ENCODE measurements around the gene IQSEC1. TPM values are rescaled to one million over a fixed set of nuclear protein-coding genes. Genes with fewer than 3 reads are reported as not detected.

Gene IQSEC1
- total RNA-seq, 1 experiment from 2014 or later, result 13.3 TPM

GRCh38 chr3:12903000-12903800, 170.0 kb downstream of the IQSEC1 start:
- DNase-seq, result no peak
- CTCF ChIA-PET, result interaction anchor here (0.9 kb wide), 1 partner anchor 11 kb away, joined by 4 read pairs; no protein-coding TSS in a partner anchor
- H3K27ac Mint-ChIP-seq (ENCODE audit: unreplicated experiment), result no peak overlapping the region
- no peaks in the 10 kb centered on the region for H3K27me3 Mint-ChIP-seq (ENCODE audit: unreplicated experiment)
- no peaks in the 10 kb centered on the region for H3K9me3 Mint-ChIP-seq (ENCODE audit: low read depth, unreplicated experiment)
- H3K4me1 Mint-ChIP-seq (ENCODE audit: low read depth, unreplicated experiment), result no peaks in the 10 kb centered on the region
- peaks cover under 1% of the 10 kb centered on the region for H3K36me3 Mint-ChIP-seq (ENCODE audit: insufficient read depth, unreplicated experiment)
- no peak for TF ChIP-seq CTCF (IDR thresholded peaks at IDR 0.05; ENCODE audit: unreplicated experiment)
- H3K4me3 Mint-ChIP-seq (ENCODE audit: low read depth, unreplicated experiment), result no peak overlapping the region
- intact Hi-C loops (cut with micrococcal nuclease; ENCODE audit: unreplicated experiment), result no loop called here
- no TSS peak for BruUV-seq (replicated peaks)

GRCh38 chr3:12902181-12902999, 170.8 kb downstream of the IQSEC1 start:
- H3K36me3 Mint-ChIP-seq (ENCODE audit: insufficient read depth, unreplicated experiment), result no peaks in the 10 kb centered on the region
- intact Hi-C loops (cut with micrococcal nuclease; ENCODE audit: unreplicated experiment), result no loop called here
- no peak overlapping the region for H3K4me3 Mint-ChIP-seq (ENCODE audit: low read depth, unreplicated experiment)
- H3K9me3 Mint-ChIP-seq (ENCODE audit: low read depth, unreplicated experiment), result no peaks in the 10 kb centered on the region
- H3K27ac Mint-ChIP-seq (ENCODE audit: unreplicated experiment), result no peak overlapping the region
- no peaks in the 10 kb centered on the region for H3K4me1 Mint-ChIP-seq (ENCODE audit: low read depth, unreplicated experiment)
- no TSS peak for BruUV-seq (replicated peaks)
- H3K27me3 Mint-ChIP-seq (ENCODE audit: unreplicated experiment), result no peaks in the 10 kb centered on the region
- TF ChIP-seq CTCF (IDR thresholded peaks at IDR 0.05; ENCODE audit: unreplicated experiment), result no peak
- CTCF ChIA-PET, result interaction anchor here (0.6 to 0.9 kb wide), 2 partner anchors 11 to 206 kb away, joined by 3 to 4 read pairs; no protein-coding TSS in a partner anchor
- no peak for DNase-seq

GRCh38 chr3:12901623-12902045, 171.6 kb downstream of the IQSEC1 start:
- Mint-ChIP-seq H3K27me3 (ENCODE audit: unreplicated experiment) (no peaks in the 10 kb centered on the region), H3K9me3 (ENCODE audit: low read depth, unreplicated experiment) (no peaks in the 10 kb centered on the region), H3K36me3 (ENCODE audit: insufficient read depth, unreplicated experiment) (no peaks in the 10 kb centered on the region), H3K27ac (ENCODE audit: unreplicated experiment) (no peak overlapping the region), H3K4me3 (ENCODE audit: low read depth, unreplicated experiment) (no peak overlapping the region), H3K4me1 (ENCODE audit: low read depth, unreplicated experiment) (no peaks in the 10 kb centered on the region)
- no peak for TF ChIP-seq CTCF (IDR thresholded peaks at IDR 0.05; ENCODE audit: unreplicated experiment)
- intact Hi-C loops (cut with micrococcal nuclease; ENCODE audit: unreplicated experiment), result no loop called here
- BruUV-seq (replicated peaks), result no TSS peak
- DNase-seq, result no peak
- CTCF ChIA-PET, result no interaction called here

- no peak for DNase-seq
- Mint-ChIP-seq H3K27me3 (ENCODE audit: unreplicated experiment) (peaks cover 2% of the 10 kb centered on the region), H3K27ac (ENCODE audit: unreplicated experiment) (no peak overlapping the region), H3K36me3 (ENCODE audit: insufficient read depth, unreplicated experiment) (no peaks in the 10 kb centered on the region), H3K4me3 (ENCODE audit: low read depth, unreplicated experiment) (no peak overlapping the region), H3K9me3 (ENCODE audit: low read depth, unreplicated experiment) (no peaks in the 10 kb centered on the region), H3K4me1 (ENCODE audit: low read depth, unreplicated experiment) (no peaks in the 10 kb centered on the region)
- peak; percentile 7 for TF ChIP-seq CTCF (IDR thresholded peaks at IDR 0.05; ENCODE audit: unreplicated experiment)
- no TSS peak for BruUV-seq (replicated peaks)
- intact Hi-C loops (cut with micrococcal nuclease; ENCODE audit: unreplicated experiment), result no loop called here
- CTCF ChIA-PET, result no interaction called here
These were observed 172.3 kb downstream of the IQSEC1 start for GRCh38 chr3:12900885-12901411.
